HL-60 (cell line): ENCODE data around the gene NME3.

ENCODE experiments used
- CTCF ChIP-seq: IDR thresholded peaks from one replicate; pipeline ENCODE4 v1.5.1; 2011; ENCODE audit warnings: low read length, control low read depth, inconsistent platforms; ENCODE audit not compliant: insufficient read depth
- TF ChIP-seq, protein P1 (sequence below): IDR thresholded peaks from 2 replicates; pipeline ENCODE4 v1.6.1; 2012; ENCODE audit warnings: low read depth; ENCODE audit not compliant: insufficient replicate concordance

- TF ChIP-seq CTCF: no peak
- TF ChIP-seq, protein P1, sequence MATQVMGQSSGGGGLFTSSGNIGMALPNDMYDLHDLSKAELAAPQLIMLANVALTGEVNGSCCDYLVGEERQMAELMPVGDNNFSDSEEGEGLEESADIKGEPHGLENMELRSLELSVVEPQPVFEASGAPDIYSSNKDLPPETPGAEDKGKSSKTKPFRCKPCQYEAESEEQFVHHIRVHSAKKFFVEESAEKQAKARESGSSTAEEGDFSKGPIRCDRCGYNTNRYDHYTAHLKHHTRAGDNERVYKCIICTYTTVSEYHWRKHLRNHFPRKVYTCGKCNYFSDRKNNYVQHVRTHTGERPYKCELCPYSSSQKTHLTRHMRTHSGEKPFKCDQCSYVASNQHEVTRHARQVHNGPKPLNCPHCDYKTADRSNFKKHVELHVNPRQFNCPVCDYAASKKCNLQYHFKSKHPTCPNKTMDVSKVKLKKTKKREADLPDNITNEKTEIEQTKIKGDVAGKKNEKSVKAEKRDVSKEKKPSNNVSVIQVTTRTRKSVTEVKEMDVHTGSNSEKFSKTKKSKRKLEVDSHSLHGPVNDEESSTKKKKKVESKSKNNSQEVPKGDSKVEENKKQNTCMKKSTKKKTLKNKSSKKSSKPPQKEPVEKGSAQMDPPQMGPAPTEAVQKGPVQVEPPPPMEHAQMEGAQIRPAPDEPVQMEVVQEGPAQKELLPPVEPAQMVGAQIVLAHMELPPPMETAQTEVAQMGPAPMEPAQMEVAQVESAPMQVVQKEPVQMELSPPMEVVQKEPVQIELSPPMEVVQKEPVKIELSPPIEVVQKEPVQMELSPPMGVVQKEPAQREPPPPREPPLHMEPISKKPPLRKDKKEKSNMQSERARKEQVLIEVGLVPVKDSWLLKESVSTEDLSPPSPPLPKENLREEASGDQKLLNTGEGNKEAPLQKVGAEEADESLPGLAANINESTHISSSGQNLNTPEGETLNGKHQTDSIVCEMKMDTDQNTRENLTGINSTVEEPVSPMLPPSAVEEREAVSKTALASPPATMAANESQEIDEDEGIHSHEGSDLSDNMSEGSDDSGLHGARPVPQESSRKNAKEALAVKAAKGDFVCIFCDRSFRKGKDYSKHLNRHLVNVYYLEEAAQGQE: no peak
These were observed 15.1 kb upstream of the NME3 start for GRCh38 chr16:1786242-1787055.
